Measurements from ENCODE around the gene COPZ2. TPM values are rescaled to one million over a fixed set of nuclear protein-coding genes. Genes with fewer than 3 reads are reported as not detected.

COPZ2 gene
- total RNA-seq, 1 experiment from 2014 or later, result not detected

DNA sequence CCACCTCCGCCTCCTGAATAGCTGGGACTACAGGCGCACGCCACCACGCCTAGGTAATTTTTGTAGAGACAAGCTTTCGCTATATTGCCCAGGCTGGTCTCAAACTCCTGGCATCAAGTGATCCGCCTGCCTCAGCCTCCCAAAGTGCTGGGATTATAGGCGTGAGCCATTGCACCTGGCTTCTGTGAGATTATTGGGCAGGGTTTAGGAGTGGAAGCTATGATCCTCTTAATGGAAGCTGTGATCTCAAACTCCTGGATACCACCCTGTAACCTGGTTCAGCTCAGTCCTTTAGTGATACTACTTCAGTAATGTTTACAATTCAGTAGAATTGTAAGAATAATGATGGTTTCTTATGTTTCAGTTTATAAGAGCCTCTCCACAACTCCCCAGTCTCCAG lies 24.7 kb upstream of the COPZ2 start:
- no peaks in the 10 kb centered on the region for H3K4me1 ChIP-seq (ENCODE audit: insufficient read depth, low read length, poor library complexity, severe bottlenecking)
- intact Hi-C loops (cut with micrococcal nuclease; ENCODE audit: unreplicated experiment), result no loop called here

DNA sequence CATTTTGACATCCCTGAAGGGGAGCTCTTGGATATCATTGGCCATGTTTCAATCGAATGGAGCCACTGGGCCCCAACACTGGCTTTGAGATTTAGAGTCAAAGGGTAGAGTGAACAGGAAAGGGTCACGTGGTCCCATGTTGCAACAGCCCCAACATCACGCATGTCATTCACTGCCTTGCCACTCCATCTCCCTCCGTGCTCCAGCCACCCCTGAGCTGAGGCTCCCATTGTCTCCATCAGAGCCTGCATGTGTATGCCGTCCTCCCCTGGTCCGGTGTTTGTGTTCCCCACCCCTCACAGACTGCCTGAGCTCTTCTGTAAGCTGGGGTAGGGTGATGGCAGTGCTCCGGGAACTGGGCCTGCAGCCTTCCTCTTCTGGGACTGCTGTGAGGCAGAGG lies 22.7 kb upstream of the COPZ2 start:
- ChIA-PET CTCF (interaction anchor here (0.6 kb wide), 1 partner anchor 589 kb away, joined by 3 read pairs; no protein-coding TSS in a partner anchor), POLR2A (ENCODE audit: low non-redundant PET) (no interaction called here)
- TSS peak; percentile 37 for BruUV-seq (replicated peaks)
- Histone ChIP-seq H3K9me3 (ENCODE audit: low read depth, low read length, poor library complexity, severe bottlenecking) (no peaks in the 10 kb centered on the region), H3K27me3 (replicated peaks; ENCODE audit: insufficient read depth, low read depth, low read length, poor library complexity) (no peaks in the 10 kb centered on the region), H3K4me3 (ENCODE audit: low read depth, low read length, poor library complexity, severe bottlenecking) (no peak overlapping the region), H3K4me1 (ENCODE audit: insufficient read depth, low read length, poor library complexity, severe bottlenecking) (peaks cover 14% of the 10 kb centered on the region), H3K36me3 (ENCODE audit: insufficient read depth, low read length, poor library complexity, severe bottlenecking) (peaks cover 88% of the 10 kb centered on the region), H3K27ac (ENCODE audit: low read depth, low read length, poor library complexity, severe bottlenecking) (no peak overlapping the region)
- no peak for DNase-seq (ENCODE audit: low spot score)
- intact Hi-C loops (cut with micrococcal nuclease; ENCODE audit: unreplicated experiment), result no loop called here
- TF ChIP-seq, protein P1, sequence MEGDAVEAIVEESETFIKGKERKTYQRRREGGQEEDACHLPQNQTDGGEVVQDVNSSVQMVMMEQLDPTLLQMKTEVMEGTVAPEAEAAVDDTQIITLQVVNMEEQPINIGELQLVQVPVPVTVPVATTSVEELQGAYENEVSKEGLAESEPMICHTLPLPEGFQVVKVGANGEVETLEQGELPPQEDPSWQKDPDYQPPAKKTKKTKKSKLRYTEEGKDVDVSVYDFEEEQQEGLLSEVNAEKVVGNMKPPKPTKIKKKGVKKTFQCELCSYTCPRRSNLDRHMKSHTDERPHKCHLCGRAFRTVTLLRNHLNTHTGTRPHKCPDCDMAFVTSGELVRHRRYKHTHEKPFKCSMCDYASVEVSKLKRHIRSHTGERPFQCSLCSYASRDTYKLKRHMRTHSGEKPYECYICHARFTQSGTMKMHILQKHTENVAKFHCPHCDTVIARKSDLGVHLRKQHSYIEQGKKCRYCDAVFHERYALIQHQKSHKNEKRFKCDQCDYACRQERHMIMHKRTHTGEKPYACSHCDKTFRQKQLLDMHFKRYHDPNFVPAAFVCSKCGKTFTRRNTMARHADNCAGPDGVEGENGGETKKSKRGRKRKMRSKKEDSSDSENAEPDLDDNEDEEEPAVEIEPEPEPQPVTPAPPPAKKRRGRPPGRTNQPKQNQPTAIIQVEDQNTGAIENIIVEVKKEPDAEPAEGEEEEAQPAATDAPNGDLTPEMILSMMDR (conservative IDR thresholded peaks at IDR 0.05; ENCODE audit: low read depth, low read length), result no peak
- no peak for TF ChIP-seq EZH2 (IDR thresholded peaks at IDR 0.05; ENCODE audit: borderline replicate concordance, low read depth, low read length, poor library complexity, severe bottlenecking)

More for the DNA sequence above, 24.7 kb upstream of the COPZ2 start:
- H3K27me3 ChIP-seq (replicated peaks; ENCODE audit: insufficient read depth, low read depth, low read length, poor library complexity), result no peaks in the 10 kb centered on the region
- BruUV-seq (replicated peaks), result no TSS peak
- peaks cover 90% of the 10 kb centered on the region for H3K36me3 ChIP-seq (ENCODE audit: insufficient read depth, low read length, poor library complexity, severe bottlenecking)
- H3K27ac ChIP-seq (ENCODE audit: low read depth, low read length, poor library complexity, severe bottlenecking), result no peak overlapping the region
- ChIA-PET POLR2A (ENCODE audit: low non-redundant PET) (no interaction called here), CTCF (interaction anchor here (1.0 kb wide), 1 partner anchor 11 kb away, joined by 3 read pairs; no protein-coding TSS in a partner anchor)
- DNase-seq (ENCODE audit: low spot score), result no peak
- H3K9me3 ChIP-seq (ENCODE audit: low read depth, low read length, poor library complexity, severe bottlenecking), result no peaks in the 10 kb centered on the region
- H3K4me3 ChIP-seq (ENCODE audit: low read depth, low read length, poor library complexity, severe bottlenecking), result no peak overlapping the region
- TF ChIP-seq EZH2 (IDR thresholded peaks at IDR 0.05; ENCODE audit: borderline replicate concordance, low read depth, low read length, poor library complexity, severe bottlenecking), result no peak
- TF ChIP-seq, protein P1 (conservative IDR thresholded peaks at IDR 0.05; ENCODE audit: low read depth, low read length), result no peak

DNA sequence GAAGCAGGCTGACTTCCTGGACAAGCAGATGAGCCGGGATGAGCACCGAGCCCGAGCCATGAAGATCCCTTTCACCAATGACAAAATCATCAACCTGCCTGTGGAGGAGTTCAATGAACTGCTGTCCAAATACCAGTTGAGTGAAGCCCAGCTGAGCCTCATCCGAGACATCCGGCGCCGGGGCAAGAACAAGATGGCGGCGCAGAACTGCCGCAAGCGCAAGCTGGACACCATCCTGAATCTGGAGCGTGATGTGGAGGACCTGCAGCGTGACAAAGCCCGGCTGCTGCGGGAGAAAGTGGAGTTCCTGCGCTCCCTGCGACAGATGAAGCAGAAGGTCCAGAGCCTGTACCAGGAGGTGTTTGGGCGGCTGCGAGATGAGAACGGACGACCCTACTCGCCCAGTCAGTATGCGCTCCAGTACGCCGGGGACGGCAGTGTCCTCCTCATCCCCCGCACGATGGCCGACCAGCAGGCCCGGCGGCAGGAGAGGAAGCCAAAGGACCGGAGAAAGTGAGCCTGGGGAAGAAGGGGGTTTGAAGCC lies 21.6 kb upstream of the COPZ2 start:
- POLR2A ChIA-PET (ENCODE audit: low non-redundant PET), result no interaction called here
- H3K36me3 ChIP-seq (ENCODE audit: insufficient read depth, low read length, poor library complexity, severe bottlenecking), result peaks cover 78% of the 10 kb centered on the region

More for the DNA sequence above, 21.6 kb upstream of the COPZ2 start:
- no peak for DNase-seq (ENCODE audit: low spot score)
- Histone ChIP-seq H3K9me3 (ENCODE audit: low read depth, low read length, poor library complexity, severe bottlenecking) (no peaks in the 10 kb centered on the region), H3K4me1 (ENCODE audit: insufficient read depth, low read length, poor library complexity, severe bottlenecking) (peaks cover 22% of the 10 kb centered on the region), H3K4me3 (ENCODE audit: low read depth, low read length, poor library complexity, severe bottlenecking) (no peak overlapping the region), H3K27me3 (replicated peaks; ENCODE audit: insufficient read depth, low read depth, low read length, poor library complexity) (no peaks in the 10 kb centered on the region), H3K27ac (ENCODE audit: low read depth, low read length, poor library complexity, severe bottlenecking) (peak overlapping the region; percentile 98)
- no TSS peak for BruUV-seq (replicated peaks)
- intact Hi-C loops (cut with micrococcal nuclease; ENCODE audit: unreplicated experiment), result no loop called here
- TF ChIP-seq, protein P1 (conservative IDR thresholded peaks at IDR 0.05; ENCODE audit: low read depth, low read length), result no peak
- TF ChIP-seq EZH2 (IDR thresholded peaks at IDR 0.05; ENCODE audit: borderline replicate concordance, low read depth, low read length, poor library complexity, severe bottlenecking), result no peak
- CTCF ChIA-PET, result no interaction called here
